ENCODE results near the gene CNOT1. TPM values are rescaled to one million over a fixed set of nuclear protein-coding genes. Genes with fewer than 3 reads are reported as not detected.

CNOT1 gene
- total RNA-seq, 1 experiment from 2014 or later: 230 TPM

- ATAC-seq (no peak), DNase-seq (ENCODE audit: low read depth, low spot score) (no peak)
- TF ChIP-seq YY1 (IDR thresholded peaks at IDR 0.05; ENCODE audit: extremely low read depth, insufficient replicate concordance, low read depth, low read length) (no peak), FOSL1 (IDR thresholded peaks at IDR 0.05; ENCODE audit: low read depth) (no peak), SIN3A (IDR thresholded peaks at IDR 0.05; ENCODE audit: low read depth) (no peak), MAX (IDR thresholded peaks at IDR 0.05) (no peak), EGR1 (IDR thresholded peaks at IDR 0.05; ENCODE audit: low read depth) (no peak), RAD21 (IDR thresholded peaks at IDR 0.05; ENCODE audit: low read depth) (no peak), EZH2 (IDR thresholded peaks at IDR 0.05) (no peak), TCF7L2 (IDR thresholded peaks at IDR 0.05; ENCODE audit: borderline replicate concordance, extremely low read depth, insufficient read depth, insufficient read length) (no peak), SRF (IDR thresholded peaks at IDR 0.05; ENCODE audit: low read depth) (no peak), POLR2A (IDR thresholded peaks at IDR 0.05; ENCODE audit: borderline replicate concordance, extremely low read depth, insufficient read depth, insufficient read length) (no peak), ATF3 (IDR thresholded peaks at IDR 0.05) (no peak), EZH2phosphoT487 (IDR thresholded peaks at IDR 0.05; ENCODE audit: borderline replicate concordance) (no peak)
- Histone ChIP-seq H3K27me3 (ENCODE audit: insufficient read depth, low read length) (no peaks in the 10 kb centered on the region), H3K4me3 (replicated peaks in 1 of 2; ENCODE audit: low read depth in 1 of 2, low read length in 2 of 2) (no peak overlapping the region), H3K9ac (ENCODE audit: low read length) (no peak overlapping the region), H3K36me3 (ENCODE audit: control insufficient read depth in 1 of 2, insufficient read depth in 2 of 2, low read length in 2 of 2) (peaks cover 84 to 91% of the 10 kb centered on the region in 2 experiments), H2AFZ (ENCODE audit: low read depth, low read length, poor library complexity, severe bottlenecking) (no peak overlapping the region), H3K4me1 (ENCODE audit: control insufficient read depth in 1 of 2, insufficient read depth in 2 of 2, low read length in 2 of 2) (no peaks in the 10 kb centered on the region), H4K20me1 (ENCODE audit: insufficient read depth) (no peaks in the 10 kb centered on the region; the same call in 1 of the 2 replicates), H3K9me2 (ENCODE audit: insufficient read depth) (no peaks in the 10 kb centered on the region), H3K4me2 (ENCODE audit: low read length) (no peak overlapping the region), H3K79me2 (ENCODE audit: insufficient read depth, low read length) (peaks cover 13% of the 10 kb centered on the region; the same call in 1 of the 2 replicates), H3K9me3 (ENCODE audit: control insufficient read depth in 1 of 2, insufficient read depth in 1 of 2, low read depth in 1 of 2, low read length in 2 of 2) (no peaks in the 10 kb centered on the region), H3K27ac (ENCODE audit: low read depth, low read length) (no peak overlapping the region)
- CTCF ChIA-PET: no interaction called here
- intact Hi-C loops (cut with micrococcal nuclease): loop anchor here (5.0 kb wide), 1 partner anchor 36 kb away; no protein-coding TSS in a partner anchor
- POLR2A ChIA-PET: no interaction called here
- RAD21 ChIA-PET (ENCODE audit: low non-redundant PET in 1 of 2, low total read pairs in 2 of 2, uncharacterized antibody in 2 of 2, unreplicated experiment in 2 of 2): no interaction called here
- BruUV-seq (replicated peaks): no TSS peak
These were observed 87.9 kb downstream of the CNOT1 start for GRCh38 chr16:58541711-58542110.

Data from HCT116 (cell line).